Measurements from ENCODE around the gene TTK.
"Not testable (repeated sequence)": the region's sequence is repeated elsewhere in the genome, so short reads cannot be mapped to it uniquely, and the experiment has no call there.

TTK gene

DNA sequence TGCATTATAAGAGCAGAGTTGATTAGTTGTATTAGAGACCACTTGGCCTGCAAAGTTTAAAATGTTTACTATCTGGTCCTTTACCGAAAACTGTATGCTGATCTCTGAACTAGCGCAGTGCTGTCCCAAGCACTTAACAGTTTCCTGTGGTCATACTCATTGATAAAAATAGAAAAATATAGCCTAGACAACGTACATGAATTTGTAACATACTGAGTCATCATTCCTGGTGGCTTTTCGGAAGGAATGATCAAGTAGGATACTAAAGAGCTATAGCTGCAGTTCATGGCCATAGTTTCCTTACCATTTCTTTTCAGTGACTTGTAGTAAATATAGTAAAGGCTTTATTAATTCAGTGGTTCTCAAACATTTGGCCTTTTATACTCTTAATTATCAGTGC, 18.4 kb downstream of the TTK start:
- no peak for DNase-seq

DNA sequence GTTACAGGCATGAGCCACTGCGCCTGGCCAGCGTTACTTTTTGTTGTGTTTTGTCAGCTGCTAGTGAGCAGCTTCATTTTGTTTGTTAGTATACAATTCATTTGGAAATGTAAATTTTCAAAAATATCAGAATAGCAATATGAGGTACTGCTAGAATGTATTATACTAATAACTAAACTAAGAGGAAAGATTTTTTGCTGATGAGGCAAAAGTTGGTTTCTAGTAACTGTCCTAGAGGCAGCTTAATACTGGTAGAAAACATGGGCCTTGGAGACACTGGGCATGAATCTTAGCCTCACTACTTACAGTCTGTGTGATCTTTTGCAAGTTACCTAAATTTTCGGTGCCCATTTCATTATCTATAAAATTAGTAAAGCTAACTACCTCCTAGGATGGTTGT, 24.1 kb downstream of the TTK start:
- DNase-seq = no peak

DNA sequence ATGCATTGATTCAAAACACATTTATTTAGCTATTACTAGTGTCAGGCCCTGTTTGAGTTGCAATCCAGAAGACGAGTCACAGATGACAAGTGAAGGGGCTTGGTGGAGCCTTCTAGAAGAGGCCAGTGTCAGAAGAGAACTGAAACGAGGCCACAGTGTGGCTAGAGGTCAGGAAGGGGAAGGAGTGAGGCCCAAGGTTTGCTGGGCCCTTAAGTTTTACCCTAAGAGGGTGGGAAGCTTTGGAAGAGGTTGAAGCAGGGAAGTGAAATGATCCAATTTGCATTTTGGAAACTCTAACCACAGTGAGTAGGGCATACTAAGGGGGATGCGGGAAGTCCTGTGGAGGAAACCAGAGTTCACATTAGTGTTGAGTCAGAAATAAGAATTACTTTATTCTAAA, 25.0 kb downstream of the TTK start:
- no peak for DNase-seq

DNA sequence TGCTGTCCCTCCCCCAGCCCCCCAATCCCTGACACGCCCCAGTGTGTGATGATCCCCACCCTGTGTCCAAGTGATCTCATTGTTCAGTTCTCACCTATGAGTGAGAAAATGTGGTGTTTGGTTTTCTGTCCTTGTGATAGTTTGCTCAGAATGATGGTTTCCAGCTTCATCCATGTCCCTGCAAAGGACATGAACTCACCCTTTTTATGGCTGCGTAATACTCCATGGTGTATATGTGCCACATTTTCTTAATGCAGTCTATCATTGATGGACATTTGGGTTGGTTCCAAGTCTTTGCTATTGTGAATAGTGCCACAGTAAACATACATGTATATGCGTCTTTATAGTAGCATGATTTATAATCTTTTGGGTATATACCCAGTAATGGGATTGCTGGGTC, 43.8 kb downstream of the TTK start:
- not testable (repeated sequence) for DNase-seq

DNA sequence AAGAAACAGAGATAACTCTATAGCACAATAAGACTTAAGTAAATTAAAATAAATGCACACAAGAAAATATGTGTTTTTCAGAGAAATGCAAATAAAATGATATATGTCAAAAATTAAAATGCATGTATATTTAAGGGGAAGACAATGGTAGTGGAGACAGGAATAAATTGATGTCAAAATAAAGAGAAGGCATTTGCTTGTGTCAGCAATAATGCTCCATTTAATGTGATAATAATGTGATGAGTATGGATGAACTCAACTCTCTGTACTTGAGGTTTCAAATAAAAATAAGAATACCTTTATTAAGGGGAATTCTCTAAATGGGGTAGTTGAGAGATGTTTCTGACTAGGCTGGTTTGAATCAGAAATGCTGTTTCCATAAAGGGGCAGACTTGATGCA, 56.3 kb downstream of the TTK start:
- no peak for DNase-seq

DNA sequence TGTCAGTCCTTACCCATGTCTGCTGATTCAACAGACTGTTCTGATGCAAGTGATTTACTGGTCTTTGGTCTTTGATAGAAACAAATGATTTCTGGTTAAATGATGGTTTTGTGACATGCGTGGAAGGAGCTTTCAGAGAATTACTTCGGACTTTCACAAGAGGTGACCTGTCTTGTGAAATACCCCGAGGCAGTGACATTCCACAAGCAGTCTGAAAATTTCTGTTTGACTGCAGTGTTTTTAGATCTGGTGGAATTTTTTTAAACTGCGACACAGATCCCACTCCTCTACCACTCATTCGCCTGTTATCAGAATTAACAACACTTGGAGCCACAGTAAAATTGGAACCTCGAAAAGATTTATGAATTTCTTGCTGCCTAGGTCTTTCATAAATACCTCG, 63.7 kb downstream of the TTK start:
- not testable (repeated sequence) for DNase-seq

DNA sequence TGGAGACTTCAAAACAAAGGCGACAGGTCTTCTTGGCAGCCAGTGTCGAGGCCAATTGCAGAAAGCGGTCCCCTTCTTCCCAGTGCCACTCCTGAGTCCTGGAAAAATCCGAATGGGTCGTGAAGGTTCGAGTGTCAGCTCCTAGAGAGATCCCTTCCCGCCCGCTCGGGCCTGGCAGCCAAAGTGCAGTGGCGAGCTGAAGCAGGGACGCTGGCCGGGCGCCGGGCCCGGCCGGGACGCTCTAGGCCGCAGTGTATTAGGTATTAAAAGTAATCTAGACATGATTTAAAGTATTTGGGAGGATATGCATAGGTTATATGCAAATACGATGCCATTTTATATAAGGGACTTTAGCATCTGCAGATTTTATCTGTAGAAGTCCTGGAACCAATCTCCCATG, 66.0 kb downstream of the TTK start:
- not testable (repeated sequence) for DNase-seq

DNA sequence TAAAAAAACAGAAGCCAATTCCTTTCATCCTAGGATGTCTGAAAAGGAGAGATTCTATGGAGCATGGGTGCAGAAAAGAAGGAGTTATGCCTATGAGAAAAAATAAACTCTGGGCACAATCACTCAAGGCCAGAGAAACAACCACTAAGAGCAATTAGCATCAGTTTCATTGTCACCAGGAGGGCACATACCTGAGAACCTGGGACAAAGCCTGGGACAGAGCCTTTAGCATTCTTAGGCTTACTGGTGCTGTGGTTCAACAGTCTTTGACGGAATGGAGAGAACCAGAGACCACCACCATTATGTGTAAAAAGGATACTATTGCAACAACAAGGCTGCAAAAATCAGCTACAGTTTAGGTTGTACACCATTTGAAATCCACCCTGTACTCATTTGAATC, 72.6 kb downstream of the TTK start:
- DNase-seq = no peak

DNA sequence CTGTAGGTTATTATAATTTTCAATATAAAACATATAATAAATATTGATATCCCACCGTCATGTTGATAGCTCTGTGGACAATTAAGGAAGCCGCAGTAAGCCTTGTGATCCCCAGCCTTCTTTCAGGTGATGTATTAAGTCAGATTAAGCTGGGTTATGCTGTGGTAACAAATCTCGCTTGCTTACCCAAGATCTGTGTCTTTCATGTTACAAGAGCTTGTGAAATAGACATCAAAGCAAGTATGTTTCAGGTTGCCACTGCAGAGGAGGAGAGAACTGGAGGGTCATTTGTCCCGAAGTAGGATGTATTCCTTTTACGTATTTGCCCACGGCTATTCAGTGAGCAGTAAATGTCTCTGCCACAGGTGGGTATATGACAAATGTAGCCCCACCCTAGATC, 84.2 kb downstream of the TTK start:
- DNase-seq = no peak

DNA sequence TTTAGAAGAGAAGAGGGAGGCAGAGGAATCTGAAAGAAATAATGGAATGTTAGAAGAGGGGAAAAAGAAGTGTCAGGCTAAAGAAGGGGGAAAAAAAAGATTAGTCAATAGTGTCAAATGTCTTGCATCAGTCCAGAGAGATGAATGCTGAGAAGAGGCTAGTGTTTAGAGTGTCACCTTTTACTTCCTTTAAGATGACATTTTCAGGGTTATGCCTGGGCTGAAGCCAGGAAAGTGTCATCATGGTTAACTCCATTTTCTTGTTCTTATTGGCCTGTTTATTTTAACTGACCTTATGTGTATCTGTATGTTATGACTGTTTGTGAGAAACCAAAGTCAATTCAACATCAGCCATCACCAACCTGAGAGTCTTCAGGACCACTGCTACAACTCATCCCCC, 87.1 kb downstream of the TTK start:
- DNase-seq = no peak
